GM23338 (cell line): Measurements from ENCODE around the gene TSPEAR.

Source experiments
- EZH2 ChIP-seq: fragments of 200-600 bp; sonication (generic); IDR thresholded peaks from one replicate; pipeline ENCODE4 v1.8.0; 2017; ENCODE audit warnings: antibody characterized with exemption, mild to moderate bottlenecking, low read depth; ENCODE audit not compliant: unreplicated experiment
- EZH2phosphoT487 ChIP-seq: fragments of 200-600 bp; sonication (generic); IDR thresholded peaks from one replicate; pipeline ENCODE4 v1.8.1; 2018; ENCODE audit warnings: antibody characterized with exemption; ENCODE audit not compliant: unreplicated experiment
- JUNB ChIP-seq: IDR thresholded peaks from one replicate; pipeline ENCODE4 v1.6.1; 2016; ENCODE audit warnings: antibody characterized with exemption; ENCODE audit not compliant: unreplicated experiment
- POLR2AphosphoS5 ChIP-seq: IDR thresholded peaks from 2 replicates; pipeline ENCODE4 v1.6.1; 2016; ENCODE audit warnings: antibody characterized with exemption, low read depth
- TF ChIP-seq, protein P1 (sequence below), 2 experiments: fragments of 200-600 bp in 1 of 2; sonication (generic) in 1 of 2; conservative IDR thresholded peaks; 2 replicates each; pipeline versions ENCODE4 v1.5.1 to v1.6.1; 2016 to 2017; ENCODE audit warnings: antibody characterized with exemption in 2 of 2, low read depth in 2 of 2, mild to moderate bottlenecking in 2 of 2, moderate library complexity in 1 of 2
- TF ChIP-seq, protein P2 (sequence below): IDR thresholded peaks from one replicate; pipeline ENCODE4 v1.6.1; 2018; ENCODE audit warnings: antibody characterized with exemption; ENCODE audit not compliant: unreplicated experiment

GRCh38 chr21:44579056-44579832 lies 132.1 kb downstream of the TSPEAR start:
- TF ChIP-seq, protein P1, sequence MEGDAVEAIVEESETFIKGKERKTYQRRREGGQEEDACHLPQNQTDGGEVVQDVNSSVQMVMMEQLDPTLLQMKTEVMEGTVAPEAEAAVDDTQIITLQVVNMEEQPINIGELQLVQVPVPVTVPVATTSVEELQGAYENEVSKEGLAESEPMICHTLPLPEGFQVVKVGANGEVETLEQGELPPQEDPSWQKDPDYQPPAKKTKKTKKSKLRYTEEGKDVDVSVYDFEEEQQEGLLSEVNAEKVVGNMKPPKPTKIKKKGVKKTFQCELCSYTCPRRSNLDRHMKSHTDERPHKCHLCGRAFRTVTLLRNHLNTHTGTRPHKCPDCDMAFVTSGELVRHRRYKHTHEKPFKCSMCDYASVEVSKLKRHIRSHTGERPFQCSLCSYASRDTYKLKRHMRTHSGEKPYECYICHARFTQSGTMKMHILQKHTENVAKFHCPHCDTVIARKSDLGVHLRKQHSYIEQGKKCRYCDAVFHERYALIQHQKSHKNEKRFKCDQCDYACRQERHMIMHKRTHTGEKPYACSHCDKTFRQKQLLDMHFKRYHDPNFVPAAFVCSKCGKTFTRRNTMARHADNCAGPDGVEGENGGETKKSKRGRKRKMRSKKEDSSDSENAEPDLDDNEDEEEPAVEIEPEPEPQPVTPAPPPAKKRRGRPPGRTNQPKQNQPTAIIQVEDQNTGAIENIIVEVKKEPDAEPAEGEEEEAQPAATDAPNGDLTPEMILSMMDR (conservative IDR thresholded peaks at IDR 0.05; ENCODE audit: low read depth in 2 of 2) = no peak
- no peak for TF ChIP-seq EZH2
- no peak for TF ChIP-seq POLR2AphosphoS5
- no peak for TF ChIP-seq JUNB
- no peak for TF ChIP-seq EZH2phosphoT487
- TF ChIP-seq, protein P2, sequence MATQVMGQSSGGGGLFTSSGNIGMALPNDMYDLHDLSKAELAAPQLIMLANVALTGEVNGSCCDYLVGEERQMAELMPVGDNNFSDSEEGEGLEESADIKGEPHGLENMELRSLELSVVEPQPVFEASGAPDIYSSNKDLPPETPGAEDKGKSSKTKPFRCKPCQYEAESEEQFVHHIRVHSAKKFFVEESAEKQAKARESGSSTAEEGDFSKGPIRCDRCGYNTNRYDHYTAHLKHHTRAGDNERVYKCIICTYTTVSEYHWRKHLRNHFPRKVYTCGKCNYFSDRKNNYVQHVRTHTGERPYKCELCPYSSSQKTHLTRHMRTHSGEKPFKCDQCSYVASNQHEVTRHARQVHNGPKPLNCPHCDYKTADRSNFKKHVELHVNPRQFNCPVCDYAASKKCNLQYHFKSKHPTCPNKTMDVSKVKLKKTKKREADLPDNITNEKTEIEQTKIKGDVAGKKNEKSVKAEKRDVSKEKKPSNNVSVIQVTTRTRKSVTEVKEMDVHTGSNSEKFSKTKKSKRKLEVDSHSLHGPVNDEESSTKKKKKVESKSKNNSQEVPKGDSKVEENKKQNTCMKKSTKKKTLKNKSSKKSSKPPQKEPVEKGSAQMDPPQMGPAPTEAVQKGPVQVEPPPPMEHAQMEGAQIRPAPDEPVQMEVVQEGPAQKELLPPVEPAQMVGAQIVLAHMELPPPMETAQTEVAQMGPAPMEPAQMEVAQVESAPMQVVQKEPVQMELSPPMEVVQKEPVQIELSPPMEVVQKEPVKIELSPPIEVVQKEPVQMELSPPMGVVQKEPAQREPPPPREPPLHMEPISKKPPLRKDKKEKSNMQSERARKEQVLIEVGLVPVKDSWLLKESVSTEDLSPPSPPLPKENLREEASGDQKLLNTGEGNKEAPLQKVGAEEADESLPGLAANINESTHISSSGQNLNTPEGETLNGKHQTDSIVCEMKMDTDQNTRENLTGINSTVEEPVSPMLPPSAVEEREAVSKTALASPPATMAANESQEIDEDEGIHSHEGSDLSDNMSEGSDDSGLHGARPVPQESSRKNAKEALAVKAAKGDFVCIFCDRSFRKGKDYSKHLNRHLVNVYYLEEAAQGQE = no peak
